ENCODE results near the gene FGF19. TPM values are rescaled to one million over a fixed set of nuclear protein-coding genes. Genes with fewer than 3 reads are reported as not detected.
A peak's percentile ranks its signal among the peaks of the same experiment; 100 is the strongest.

The FGF19 gene
- total RNA-seq, 1 donor from 2014 or later: 0.21 TPM

- no peak overlapping the region for H3K27ac Mint-ChIP-seq (ENCODE audit: unreplicated experiment)
- TF ChIP-seq CTCF (conservative IDR thresholded peaks at IDR 0.05): no peak
- DNase-seq (ENCODE audit: low read depth, low spot score): no peak
- peaks cover 14% of the 10 kb centered on the region for H3K36me3 Mint-ChIP-seq (ENCODE audit: low read depth)
- peaks cover 18% of the 10 kb centered on the region for H3K27me3 Mint-ChIP-seq (ENCODE audit: low read depth)
- peaks cover 51% of the 10 kb centered on the region for H3K4me1 Mint-ChIP-seq
- H3K9me3 Mint-ChIP-seq: no peaks in the 10 kb centered on the region
- peak overlapping the region; percentile 41 for H3K4me3 Mint-ChIP-seq
Observed at GRCh38 chr11:69654660-69655478, 49.0 kb downstream of the FGF19 start.

DNA sequence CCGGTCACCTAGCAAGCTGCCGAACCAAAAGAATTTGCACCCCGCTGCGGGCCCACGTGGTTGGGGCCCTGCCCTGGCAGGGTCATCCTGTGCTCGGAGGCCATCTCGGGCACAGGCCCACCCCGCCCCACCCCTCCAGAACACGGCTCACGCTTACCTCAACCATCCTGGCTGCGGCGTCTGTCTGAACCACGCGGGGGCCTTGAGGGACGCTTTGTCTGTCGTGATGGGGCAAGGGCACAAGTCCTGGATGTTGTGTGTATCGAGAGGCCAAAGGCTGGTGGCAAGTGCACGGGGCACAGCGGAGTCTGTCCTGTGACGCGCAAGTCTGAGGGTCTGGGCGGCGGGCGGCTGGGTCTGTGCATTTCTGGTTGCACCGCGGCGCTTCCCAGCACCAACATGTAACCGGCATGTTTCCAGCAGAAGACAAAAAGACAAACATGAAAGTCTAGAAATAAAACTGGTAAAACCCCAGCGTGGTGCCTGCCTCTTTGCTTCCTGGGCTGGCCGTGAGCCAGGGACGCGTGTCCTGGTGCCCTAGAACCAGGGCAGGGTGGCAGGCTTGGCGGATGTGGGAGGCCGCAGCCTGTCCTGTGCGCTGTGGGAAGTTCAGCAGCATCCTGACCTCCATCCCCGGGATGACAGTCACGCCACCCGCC is 49.7 kb downstream of the FGF19 start:
- Mint-ChIP-seq H3K27ac (ENCODE audit: unreplicated experiment) (no peak overlapping the region), H3K4me1 (peaks cover 44% of the 10 kb centered on the region), H3K27me3 (ENCODE audit: low read depth) (peaks cover 21% of the 10 kb centered on the region), H3K9me3 (no peaks in the 10 kb centered on the region), H3K4me3 (no peak overlapping the region), H3K36me3 (ENCODE audit: low read depth) (peaks cover 18% of the 10 kb centered on the region)
- no peak for TF ChIP-seq CTCF (conservative IDR thresholded peaks at IDR 0.05)
- no peak for DNase-seq (ENCODE audit: low read depth, low spot score)

- no peak overlapping the region for H3K4me3 Mint-ChIP-seq
- H3K9me3 Mint-ChIP-seq: no peaks in the 10 kb centered on the region
- no peak overlapping the region for H3K27ac Mint-ChIP-seq (ENCODE audit: unreplicated experiment)
- TF ChIP-seq CTCF (conservative IDR thresholded peaks at IDR 0.05): no peak
- peaks cover 24% of the 10 kb centered on the region for H3K27me3 Mint-ChIP-seq (ENCODE audit: low read depth)
- H3K4me1 Mint-ChIP-seq: peaks cover 40% of the 10 kb centered on the region
- peaks cover 19% of the 10 kb centered on the region for H3K36me3 Mint-ChIP-seq (ENCODE audit: low read depth)
- DNase-seq (ENCODE audit: low read depth, low spot score): no peak
Observed at GRCh38 chr11:69653406-69653960, 50.3 kb downstream of the FGF19 start.

- peaks cover 40% of the 10 kb centered on the region for H3K4me1 Mint-ChIP-seq
- no peak overlapping the region for H3K27ac Mint-ChIP-seq (ENCODE audit: unreplicated experiment)
- no peaks in the 10 kb centered on the region for H3K9me3 Mint-ChIP-seq
- H3K27me3 Mint-ChIP-seq (ENCODE audit: low read depth): peaks cover 25% of the 10 kb centered on the region
- H3K4me3 Mint-ChIP-seq: peak overlapping the region; percentile 42
- peaks cover 22% of the 10 kb centered on the region for H3K36me3 Mint-ChIP-seq (ENCODE audit: low read depth)
- no peak for DNase-seq (ENCODE audit: low read depth, low spot score)
- TF ChIP-seq CTCF (conservative IDR thresholded peaks at IDR 0.05): no peak
Observed at GRCh38 chr11:69652999-69653398, 50.8 kb downstream of the FGF19 start.

DNA sequence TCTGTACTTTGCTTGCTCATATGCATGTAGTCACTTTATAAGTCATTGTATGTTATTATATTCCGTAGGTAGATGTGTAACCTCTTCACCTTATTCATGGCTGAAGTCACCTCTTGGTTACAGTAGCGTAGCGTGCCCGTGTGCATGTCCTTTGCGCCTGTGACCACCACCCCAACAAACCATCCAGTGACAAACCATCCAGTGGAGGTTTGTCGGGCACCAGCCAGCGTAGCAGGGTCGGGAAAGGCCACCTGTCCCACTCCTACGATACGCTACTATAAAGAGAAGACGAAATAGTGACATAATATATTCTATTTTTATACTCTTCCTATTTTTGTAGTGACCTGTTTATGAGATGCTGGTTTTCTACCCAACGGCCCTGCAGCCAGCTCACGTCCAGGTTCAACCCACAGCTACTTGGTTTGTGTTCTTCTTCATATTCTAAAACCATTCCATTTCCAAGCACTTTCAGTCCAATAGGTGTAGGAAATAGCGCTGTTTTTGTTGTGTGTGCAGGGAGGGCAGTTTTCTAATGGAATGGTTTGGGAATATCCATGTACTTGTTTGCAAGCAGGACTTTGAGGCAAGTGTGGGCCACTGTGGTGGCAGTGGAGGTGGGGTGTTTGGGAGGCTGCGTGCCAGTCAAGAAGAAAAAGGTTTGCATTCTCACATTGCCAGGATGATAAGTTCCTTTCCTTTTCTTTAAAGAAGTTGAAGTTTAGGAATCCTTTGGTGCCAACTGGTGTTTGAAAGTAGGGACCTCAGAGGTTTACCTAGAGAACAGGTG is 51.8 kb downstream of the FGF19 start:
- Mint-ChIP-seq H3K27me3 (ENCODE audit: low read depth) (peaks cover 29% of the 10 kb centered on the region), H3K36me3 (ENCODE audit: low read depth) (peaks cover 22% of the 10 kb centered on the region), H3K4me1 (peaks cover 40% of the 10 kb centered on the region), H3K4me3 (peak overlapping the region; percentile 75), H3K27ac (ENCODE audit: unreplicated experiment) (no peak overlapping the region), H3K9me3 (no peaks in the 10 kb centered on the region)
- TF ChIP-seq CTCF (conservative IDR thresholded peaks at IDR 0.05): no peak
- DNase-seq (ENCODE audit: low read depth, low spot score): no peak
